Mesenchymal stem cell (in vitro differentiated cells and primary cell): ENCODE results near the gene PECR.

Source experiments
- DNase-seq: peaks from one replicate; pipeline ENCODE4 v3.0.0-alpha.2; 2013
- H2AFZ ChIP-seq: one replicate; pipeline ENCODE4 v1.6.1; 2013; ENCODE audit warnings: low read depth, mild to moderate bottlenecking, control low read depth, inconsistent platforms, low read length, moderate library complexity
- H2AK5ac ChIP-seq: 2 replicates; pipeline ENCODE4 v1.6.1; 2013; ENCODE audit warnings: low read length, moderate library complexity, mild to moderate bottlenecking, inconsistent platforms; ENCODE audit not compliant: severe bottlenecking
- H2BK120ac ChIP-seq: one replicate; pipeline ENCODE4 v1.6.1; 2013; ENCODE audit warnings: low read depth, mild to moderate bottlenecking, inconsistent platforms, low read length, moderate library complexity
- H2BK12ac ChIP-seq, 2 experiments: one replicate each; pipeline ENCODE4 v1.6.1; 2013; ENCODE audit warnings: inconsistent platforms in 2 of 2, low read length in 2 of 2, mild to moderate bottlenecking in 2 of 2, moderate library complexity in 2 of 2, control low read depth in 1 of 2
- H2BK15ac ChIP-seq: one replicate; pipeline ENCODE4 v1.6.1; 2013; ENCODE audit warnings: mild to moderate bottlenecking, low read depth, inconsistent platforms; ENCODE audit not compliant: poor library complexity, severe bottlenecking
- H2BK5ac ChIP-seq: 2 replicates; pipeline ENCODE4 v1.6.1; 2013; ENCODE audit warnings: low read depth, mild to moderate bottlenecking, low read length, control low read depth, inconsistent platforms; ENCODE audit not compliant: poor library complexity, severe bottlenecking
- H3K14ac ChIP-seq, 2 experiments: one replicate each; pipeline ENCODE4 v1.6.1; 2013; ENCODE audit warnings: inconsistent platforms in 2 of 2, low read length in 2 of 2, control low read depth in 1 of 2, mild to moderate bottlenecking in 1 of 2, moderate library complexity in 1 of 2
- H3K18ac ChIP-seq, 2 experiments: one replicate each; pipeline ENCODE4 v1.6.1; 2013; ENCODE audit warnings: inconsistent platforms in 2 of 2, low read length in 2 of 2, control low read depth in 1 of 2, low read depth in 1 of 2, mild to moderate bottlenecking in 1 of 2
- H3K23ac ChIP-seq, 2 experiments: one replicate each; pipeline ENCODE4 v1.6.1; 2013; ENCODE audit warnings: inconsistent platforms in 2 of 2, low read length in 2 of 2, mild to moderate bottlenecking in 2 of 2, moderate library complexity in 2 of 2, control low read depth in 1 of 2
- H3K27ac ChIP-seq: 2 replicates; pipeline ENCODE4 v1.5.1; 2013; ENCODE audit warnings: mild to moderate bottlenecking, moderate library complexity, low read length, control low read depth, inconsistent platforms; ENCODE audit not compliant: poor library complexity, severe bottlenecking
- H3K27me3 ChIP-seq, 2 experiments: 2 replicates each; pipeline versions ENCODE4 v1.6.1 to v1.7.0; 2013; ENCODE audit warnings: low read length in 2 of 2, mild to moderate bottlenecking in 2 of 2, moderate library complexity in 2 of 2, control low read depth in 1 of 2, inconsistent platforms in 1 of 2; ENCODE audit not compliant: control insufficient read depth in 1 of 2, insufficient read depth in 1 of 2
- H3K36me3 ChIP-seq, 2 experiments: 2 replicates each; pipeline versions ENCODE4 v1.6.1 to v1.7.0; 2013; ENCODE audit warnings: low read length in 2 of 2, control low read depth in 1 of 2, inconsistent platforms in 1 of 2, low read depth in 1 of 2, mild to moderate bottlenecking in 1 of 2; ENCODE audit not compliant: insufficient read depth in 2 of 2, control insufficient read depth in 1 of 2
- H3K4ac ChIP-seq, 2 experiments: one replicate each; pipeline ENCODE4 v1.6.1; 2013; ENCODE audit warnings: inconsistent platforms in 2 of 2, low read length in 2 of 2, mild to moderate bottlenecking in 2 of 2, moderate library complexity in 2 of 2, control low read depth in 1 of 2, low read depth in 1 of 2
- H3K4me1 ChIP-seq: 2 replicates; pipeline ENCODE4 v1.6.1; 2013; ENCODE audit warnings: low read depth, low read length, control low read depth; ENCODE audit not compliant: control insufficient read depth, insufficient read depth
- H3K4me2 ChIP-seq: 2 replicates; pipeline ENCODE4 v1.6.1; 2013; ENCODE audit warnings: low read length, mild to moderate bottlenecking, inconsistent platforms; ENCODE audit not compliant: poor library complexity, severe bottlenecking
- H3K4me3 ChIP-seq, 2 experiments: 2 replicates each; pipeline versions ENCODE4 v1.5.1 to v1.7.0; 2013; ENCODE audit warnings: low read length in 2 of 2, mild to moderate bottlenecking in 2 of 2, control low read depth in 1 of 2, low read depth in 1 of 2; ENCODE audit not compliant: insufficient read depth in 1 of 2
- H3K79me1 ChIP-seq: replicated peaks from 2 replicates; pipeline ENCODE4 v1.6.1; 2013; ENCODE audit warnings: mild to moderate bottlenecking, control low read depth, low read length, inconsistent platforms; ENCODE audit not compliant: poor library complexity, severe bottlenecking
- H3K9ac ChIP-seq: 2 replicates; pipeline ENCODE4 v1.7.0; 2013; ENCODE audit warnings: mild to moderate bottlenecking, low read length, moderate library complexity
- H3K9me3 ChIP-seq: 2 replicates; pipeline ENCODE4 v1.7.0; 2013; ENCODE audit warnings: mild to moderate bottlenecking, low read length; ENCODE audit not compliant: control insufficient read depth
- H4K8ac ChIP-seq: one replicate; pipeline ENCODE4 v1.6.1; 2013; ENCODE audit warnings: inconsistent platforms, mild to moderate bottlenecking, low read length, moderate library complexity
- H4K91ac ChIP-seq: one replicate; pipeline ENCODE4 v1.6.1; 2013; ENCODE audit warnings: mild to moderate bottlenecking, low read length, inconsistent platforms
- WGBS: methylation state at CpG from one replicate; pipeline ENCODE4 v1.1.7; 2013; ENCODE audit warnings: mixed read lengths; 5-methylcytosine and 5-hydroxymethylcytosine counted together

PECR gene

DNA sequence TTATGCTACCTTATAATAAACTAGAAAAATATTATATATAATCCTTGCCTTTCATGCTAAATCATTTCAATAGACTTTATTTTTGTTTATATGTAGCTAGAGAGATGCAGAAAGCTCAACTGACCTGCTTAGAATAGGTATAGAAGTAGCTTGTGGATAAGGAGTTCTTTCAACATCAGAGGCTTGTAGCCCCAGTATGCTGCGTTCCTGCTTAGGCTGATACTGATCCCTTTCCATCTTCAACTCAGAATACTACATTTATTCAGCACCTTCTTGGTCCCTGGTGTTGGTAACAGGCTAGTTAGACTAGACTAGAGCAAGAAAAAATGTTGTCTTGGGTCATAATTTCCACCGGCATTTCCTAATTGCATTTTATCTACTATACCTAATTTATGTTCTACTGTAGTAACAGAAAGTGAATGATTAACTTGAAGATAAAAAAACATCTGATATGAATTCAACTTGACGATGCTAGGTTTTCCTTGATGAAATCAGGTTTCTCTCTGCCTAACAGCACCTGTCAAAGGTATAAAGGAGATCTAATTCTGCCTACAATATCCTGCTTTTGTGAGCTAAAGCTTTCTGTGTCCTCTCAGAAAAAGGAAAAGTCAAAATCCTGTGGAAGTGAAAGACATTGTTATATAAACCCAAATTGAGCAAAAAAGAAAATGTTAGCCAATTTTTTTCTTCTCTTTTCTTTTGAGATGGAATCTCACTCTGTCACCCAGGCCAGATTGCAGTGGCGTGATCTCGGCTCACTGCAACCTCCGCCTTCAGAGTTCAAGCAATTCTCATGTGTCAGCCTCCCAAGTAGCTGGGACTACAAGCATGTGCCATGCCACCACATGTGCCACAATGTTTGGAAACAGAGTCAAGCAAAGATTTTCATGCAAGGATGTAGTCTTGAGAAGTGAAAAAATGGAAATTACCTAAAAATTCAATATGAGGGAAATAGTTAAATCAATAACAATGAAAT is 5.8 kb downstream of the PECR start:
- Histone ChIP-seq H3K4ac (no peak overlapping the region), H3K27ac (no peak overlapping the region), H3K36me3 (no peaks in the 10 kb centered on the region), H3K4me1 (no peaks in the 10 kb centered on the region), H2BK5ac (no peak overlapping the region), H3K9me3 (no peaks in the 10 kb centered on the region), H2AFZ (no peak overlapping the region), H3K14ac (no peak overlapping the region), H3K9ac (no peak overlapping the region), H3K4me3 (no peak overlapping the region), H3K23ac (no peak overlapping the region), H2BK120ac (no peak overlapping the region), H3K27me3 (no peaks in the 10 kb centered on the region), H4K8ac (no peak overlapping the region), H2BK12ac (no peak overlapping the region), H3K4me2 (no peak overlapping the region), H2AK5ac (no peak overlapping the region), H3K79me1 (peaks cover 2% of the 10 kb centered on the region), H2BK15ac (no peak overlapping the region), H3K18ac (no peak overlapping the region), H4K91ac (no peak overlapping the region)
- no peak for DNase-seq
- 92% methylated on average over 4 of the region's 6 CpGs for WGBS

DNA sequence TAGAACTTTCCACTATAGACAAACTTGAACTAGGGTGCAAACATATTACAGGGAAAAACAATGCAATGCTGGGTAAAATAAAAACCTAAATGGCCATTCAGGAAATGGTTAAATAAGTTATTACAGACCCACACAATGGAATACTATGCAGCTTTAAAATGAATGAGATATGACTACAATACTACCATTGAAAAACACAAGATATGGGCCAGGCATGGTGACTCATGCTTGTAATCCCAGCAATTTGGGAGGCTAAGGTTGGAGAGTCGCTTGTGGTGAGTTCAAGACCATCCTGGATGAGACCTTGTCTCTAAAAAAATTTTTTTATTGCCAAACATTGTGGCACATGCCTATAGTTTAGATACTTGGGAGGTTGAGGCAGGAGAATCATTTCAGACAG is 6.8 kb downstream of the PECR start:
- Histone ChIP-seq H4K91ac (no peak overlapping the region), H3K14ac (no peak overlapping the region)

DNA sequence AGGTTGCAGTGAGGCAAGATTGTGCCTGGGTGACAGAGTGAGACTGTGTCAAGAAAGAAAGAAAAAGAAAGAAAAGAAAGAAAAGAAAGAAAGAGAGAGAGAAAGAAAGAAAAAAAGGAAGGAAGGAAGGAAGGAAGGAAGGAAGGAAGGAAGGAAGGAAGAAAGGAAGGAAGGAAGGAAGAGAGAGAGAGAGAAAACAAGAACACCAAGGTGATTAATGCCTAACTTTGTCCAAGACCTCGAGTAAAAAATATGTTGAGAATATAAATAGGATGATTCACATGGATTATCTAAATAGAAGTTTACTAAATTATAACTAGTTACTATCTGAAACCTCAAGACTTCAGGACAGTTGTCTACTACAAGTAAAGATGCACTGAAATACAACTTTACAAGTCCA is 7.2 kb downstream of the PECR start:
- Histone ChIP-seq H3K14ac (no peak overlapping the region), H3K4me1 (no peaks in the 10 kb centered on the region), H3K4ac (no peak overlapping the region), H2AFZ (no peak overlapping the region), H3K27me3 (no peaks in the 10 kb centered on the region), H3K23ac (no peak overlapping the region), H4K8ac (no peak overlapping the region), H3K4me3 (no peak overlapping the region), H2AK5ac (no peak overlapping the region), H4K91ac (no peak overlapping the region), H2BK120ac (no peak overlapping the region), H2BK5ac (no peak overlapping the region), H3K18ac (no peak overlapping the region), H2BK15ac (no peak overlapping the region), H3K36me3 (no peaks in the 10 kb centered on the region), H3K79me1 (peaks cover 2% of the 10 kb centered on the region), H3K4me2 (no peak overlapping the region), H3K27ac (no peak overlapping the region), H2BK12ac (no peak overlapping the region), H3K9ac (no peak overlapping the region), H3K9me3 (no peaks in the 10 kb centered on the region)
- no peak for DNase-seq
- whole genome bisulfite sequencing = 80% methylated on average over 1 of the region's 1 CpG

More for the DNA sequence above, 6.8 kb downstream of the PECR start:
- no peaks in the 10 kb centered on the region for H3K4me1 ChIP-seq
- H2AFZ ChIP-seq = no peak overlapping the region
- peaks cover 2% of the 10 kb centered on the region for H3K79me1 ChIP-seq
- no peak overlapping the region for H2AK5ac ChIP-seq
- H2BK5ac ChIP-seq = no peak overlapping the region
- no peak overlapping the region for H2BK15ac ChIP-seq
- no peak overlapping the region for H3K4me2 ChIP-seq
- no peak overlapping the region for H3K23ac ChIP-seq
- no peak for DNase-seq
- H3K27ac ChIP-seq = no peak overlapping the region
- H2BK12ac ChIP-seq = no peak overlapping the region
- 86% methylated on average over 1 of the region's 1 CpG for WGBS
- H3K9me3 ChIP-seq = no peaks in the 10 kb centered on the region
- H3K9ac ChIP-seq = no peak overlapping the region
- H3K18ac ChIP-seq = no peak overlapping the region
- no peak overlapping the region for H3K4ac ChIP-seq
- no peak overlapping the region for H2BK120ac ChIP-seq
- H3K36me3 ChIP-seq = no peaks in the 10 kb centered on the region
- H3K27me3 ChIP-seq = no peaks in the 10 kb centered on the region
- H3K4me3 ChIP-seq = no peak overlapping the region
- H4K8ac ChIP-seq = no peak overlapping the region

DNA sequence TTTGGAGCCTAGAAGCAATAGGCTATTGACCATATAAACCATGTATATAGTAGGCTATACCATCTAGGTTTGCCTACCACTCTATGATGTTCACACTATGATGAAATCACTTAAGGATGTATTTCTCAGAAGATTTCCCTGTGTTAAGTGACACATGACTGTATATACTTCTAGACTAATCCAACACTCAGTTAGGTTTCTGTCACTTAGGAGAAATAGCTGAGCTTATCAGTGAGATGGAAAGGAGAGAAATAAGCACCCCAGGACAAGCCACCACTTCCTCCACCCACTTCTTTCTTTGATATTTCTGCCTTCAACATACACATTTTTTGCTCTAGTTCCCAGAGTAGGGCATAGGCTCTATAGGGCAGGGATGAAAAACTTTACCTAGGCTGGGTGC is 7.8 kb downstream of the PECR start:
- Histone ChIP-seq H2BK5ac (no peak overlapping the region), H4K91ac (no peak overlapping the region), H2AFZ (no peak overlapping the region), H3K79me1 (peaks cover 2% of the 10 kb centered on the region), H3K18ac (no peak overlapping the region), H2AK5ac (no peak overlapping the region), H3K14ac (no peak overlapping the region), H3K27me3 (no peaks in the 10 kb centered on the region), H3K4me2 (no peak overlapping the region), H3K23ac (no peak overlapping the region), H3K36me3 (no peaks in the 10 kb centered on the region), H3K9me3 (no peaks in the 10 kb centered on the region), H2BK12ac (no peak overlapping the region), H3K4ac (no peak overlapping the region), H2BK15ac (no peak overlapping the region), H2BK120ac (no peak overlapping the region), H3K9ac (no peak overlapping the region), H3K27ac (no peak overlapping the region), H3K4me1 (no peaks in the 10 kb centered on the region), H4K8ac (no peak overlapping the region), H3K4me3 (no peak overlapping the region)
- DNase-seq = no peak
